Esophagus squamous epithelium (tissue), 5 donors: Measurements from ENCODE around the gene NUDT1. TPM values are rescaled to one million over a fixed set of nuclear protein-coding genes. Genes with fewer than 3 reads are reported as not detected.

Source experiments
- DNase-seq: peaks from one replicate; lab custom pipeline; 2025; lab: John Stamatoyannopoulos, UW
- H3K27ac ChIP-seq, 4 donors: fragments of 200-600 bp; sonication (generic); one replicate each; pipeline ENCODE4 v1.5.1; 2016 to 2019; ENCODE audit warnings: mild to moderate bottlenecking in 1 of 4
- H3K27me3 ChIP-seq, 4 donors: fragments of 200-600 bp; sonication (generic); 1 replicate in 3 of 4; 2 replicates in 1 of 4; pipeline versions ENCODE4 v1.5.1 to v1.6.0; 2017 to 2021; ENCODE audit warnings: antibody characterized with exemption in 1 of 4
- H3K36me3 ChIP-seq, 3 donors: fragments of 200-600 bp; sonication (generic); one replicate each; pipeline ENCODE4 v1.5.1; 2016 to 2019
- H3K4me1 ChIP-seq, 3 donors: fragments of 200-600 bp; sonication (generic); one replicate each; pipeline ENCODE4 v1.5.1; 2017 to 2019
- H3K4me3 ChIP-seq, 4 donors: fragments of 200-600 bp; sonication (generic); 1 replicate in 3 of 4; 2 replicates in 1 of 4; pipeline ENCODE4 v1.5.1; 2016 to 2019; ENCODE audit warnings: mild to moderate bottlenecking in 2 of 4, moderate library complexity in 1 of 4
- H3K9me3 ChIP-seq, 3 donors: fragments of 200-600 bp; sonication (generic); one replicate each; pipeline ENCODE4 v1.5.1; 2016 to 2019
- CTCF ChIP-seq, 6 experiments: fragments of 450-650 bp in 4 of 6; fragments of 200-600 bp in 2 of 6; sonication (generic) in 2 of 6; IDR thresholded peaks; one replicate each; pipeline ENCODE4 v1.5.1; 2016 to 2019; ENCODE audit warnings: antibody characterized with exemption in 6 of 6, mild to moderate bottlenecking in 4 of 6, moderate library complexity in 4 of 6
- POLR2A ChIP-seq, 4 donors: fragments of 450-650 bp; IDR thresholded peaks; one replicate each; pipeline ENCODE4 v1.6.1; 2017; ENCODE audit warnings: antibody characterized with exemption in 4 of 4, mild to moderate bottlenecking in 4 of 4, moderate library complexity in 3 of 4
- WGBS, 2 donors: methylation state at CpG; one replicate each; pipeline ENCODE4 v1.1.5; 2018; 5-methylcytosine and 5-hydroxymethylcytosine counted together
- intact Hi-C: fragments of 100-400 bp; cut with DNase I; formaldehyde crosslinking; loops from one replicate; pipeline ENCODE4 v1.15.0; 2022
- total RNA-seq, 4 donors: library from RNA; depleted of rRNA; stranded (reverse); fragments of >200 nt; gene quantifications; one replicate each; pipeline ENCODE4 v1.1.0, GENCODE V29; 2016
- donor health status: DM: yes; HTN: yes; CAD: no.

Gene NUDT1
- total RNA-seq, 4 donors from 2014 or later, result 16.3 to 51.7 (median 28.2) TPM

GRCh38 chr7:2210551-2211258, 31.3 kb upstream of the NUDT1 start:
- H3K27me3 ChIP-seq, result no peaks in the 10 kb centered on the region
- no peak overlapping the region for H3K27ac ChIP-seq
- WGBS, 2 donors, result 83 to 99% methylated on average over 10 of the region's 30 CpGs
- TF ChIP-seq CTCF (IDR thresholded peaks at IDR 0.05), result no peak
- no peak for TF ChIP-seq POLR2A (IDR thresholded peaks at IDR 0.05)
- DNase-seq, result no peak
- H3K9me3 ChIP-seq, result no peaks in the 10 kb centered on the region
- H3K4me3 ChIP-seq, result no peak overlapping the region
- H3K36me3 ChIP-seq, result peaks cover 9 to 94% (median 32%) of the 10 kb centered on the region in 3 donors
- intact Hi-C loops, result loop anchor here (10.0 kb wide), 1 partner anchor 546 kb away; no protein-coding TSS in a partner anchor
- H3K4me1 ChIP-seq, result no peaks in the 10 kb centered on the region

GRCh38 chr7:2211259-2211880, 30.7 kb upstream of the NUDT1 start:
- Histone ChIP-seq H3K9me3 (no peaks in the 10 kb centered on the region), H3K4me3 (no peak overlapping the region), H3K4me1 (no peaks in the 10 kb centered on the region), H3K36me3 (peaks cover 14 to 94% (median 38%) of the 10 kb centered on the region in 3 donors), H3K27me3 (no peaks in the 10 kb centered on the region), H3K27ac (no peak overlapping the region)
- DNase-seq, result no peak
- no peak for TF ChIP-seq POLR2A (IDR thresholded peaks at IDR 0.05)
- TF ChIP-seq CTCF (IDR thresholded peaks at IDR 0.05), result no peak
- 89 to 90% methylated on average over 3 to 6 of the region's 15 CpGs for WGBS, 2 donors
- intact Hi-C loops, result loop anchor here (10.0 kb wide), 1 partner anchor 547 kb away; no protein-coding TSS in a partner anchor

GRCh38 chr7:2211926-2212325, 30.1 kb upstream of the NUDT1 start:
- Histone ChIP-seq H3K27ac (no peak overlapping the region), H3K27me3 (no peaks in the 10 kb centered on the region), H3K4me1 (no peaks in the 10 kb centered on the region), H3K4me3 (no peak overlapping the region), H3K36me3 (peaks cover 15 to 94% (median 39%) of the 10 kb centered on the region in 3 donors), H3K9me3 (no peaks in the 10 kb centered on the region)
- WGBS, 2 donors, result 74 to 90% methylated on average over 3 to 4 of the region's 13 CpGs
- intact Hi-C loops, result loop anchor here (10.0 kb wide), 1 partner anchor 547 kb away; no protein-coding TSS in a partner anchor
- TF ChIP-seq CTCF (IDR thresholded peaks at IDR 0.05) (no peak), POLR2A (IDR thresholded peaks at IDR 0.05) (no peak)
- no peak for DNase-seq

GRCh38 chr7:2212906-2213305, 29.1 kb upstream of the NUDT1 start:
- intact Hi-C loops, result loop anchor here (10.0 kb wide), 1 partner anchor 548 kb away; no protein-coding TSS in a partner anchor

More at GRCh38 chr7:2212906-2213305, 29.1 kb upstream of the NUDT1 start:
- 95 to 100% methylated on average over 4 of the region's 10 CpGs for WGBS, 2 donors
- DNase-seq, result no peak
- Histone ChIP-seq H3K4me1 (no peaks in the 10 kb centered on the region), H3K27ac (no peak overlapping the region), H3K9me3 (no peaks in the 10 kb centered on the region), H3K36me3 (peaks cover 25 to 94% (median 42%) of the 10 kb centered on the region in 3 donors), H3K27me3 (no peaks in the 10 kb centered on the region), H3K4me3 (no peak overlapping the region)
- TF ChIP-seq CTCF (IDR thresholded peaks at IDR 0.05), result no peak
- TF ChIP-seq POLR2A (IDR thresholded peaks at IDR 0.05), result no peak
